HG03565 (cell line): Measurements from ENCODE around the gene JAM2.
A peak's percentile ranks its signal among the peaks of the same experiment; 100 is the strongest.
"Not testable (repeated sequence)": the region's sequence is repeated elsewhere in the genome, so short reads cannot be mapped to it uniquely, and the experiment has no call there.

ENCODE experiments used
- ATAC-seq: cut with Tn5 transposase; IDR thresholded peaks from one replicate; pipeline ENCODE4 v1.9.1; 2021; ENCODE audit warnings: mild to moderate bottlenecking, moderate library complexity; ENCODE audit not compliant: unreplicated experiment

The JAM2 gene, protein sequence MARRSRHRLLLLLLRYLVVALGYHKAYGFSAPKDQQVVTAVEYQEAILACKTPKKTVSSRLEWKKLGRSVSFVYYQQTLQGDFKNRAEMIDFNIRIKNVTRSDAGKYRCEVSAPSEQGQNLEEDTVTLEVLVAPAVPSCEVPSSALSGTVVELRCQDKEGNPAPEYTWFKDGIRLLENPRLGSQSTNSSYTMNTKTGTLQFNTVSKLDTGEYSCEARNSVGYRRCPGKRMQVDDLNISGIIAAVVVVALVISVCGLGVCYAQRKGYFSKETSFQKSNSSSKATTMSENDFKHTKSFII

DNA sequence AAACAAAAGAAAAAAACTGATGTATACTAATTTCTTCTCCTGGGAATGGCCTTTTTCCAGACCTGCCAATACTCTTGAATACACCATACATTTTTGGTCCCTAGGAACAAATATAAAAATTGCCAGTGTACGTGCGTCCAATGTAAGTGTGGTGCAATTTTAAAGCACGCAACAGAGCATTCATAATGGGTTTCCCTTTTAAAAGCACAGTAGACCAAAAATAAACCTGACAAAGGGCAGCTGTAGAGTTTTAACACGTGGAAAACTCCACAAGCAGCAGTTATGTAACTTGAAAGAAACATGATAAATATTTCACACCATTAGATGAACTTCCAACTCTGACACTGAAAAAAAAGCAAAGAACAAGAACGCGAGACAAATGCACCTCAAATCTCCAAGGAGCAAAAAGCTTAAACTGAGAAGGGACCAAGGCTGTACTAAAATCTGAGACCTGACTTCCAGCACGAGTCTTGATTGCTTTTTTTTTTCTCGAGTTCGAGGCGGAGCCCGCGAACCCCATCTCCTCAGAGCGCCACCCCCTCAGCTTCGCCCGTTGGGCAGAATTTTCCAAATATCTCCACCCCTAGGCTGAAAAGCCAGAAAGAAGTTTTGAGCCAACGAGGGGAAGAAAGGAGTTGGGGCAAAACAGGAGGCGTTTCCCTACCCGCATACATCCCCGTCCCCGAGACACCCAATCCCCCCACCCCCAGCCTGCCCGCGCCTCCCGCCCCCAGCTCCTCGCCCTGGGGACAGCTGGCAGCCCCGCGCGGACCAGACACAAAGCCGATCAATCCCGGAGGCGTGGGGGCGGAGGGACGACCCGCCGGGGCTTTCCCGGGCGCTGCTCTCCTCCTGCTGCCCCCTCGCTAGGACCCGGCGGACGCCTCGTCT is at the start of gene JAM2:
Gene JAM2 (plus strand): TSS at position 599 of the 891 bp plus-strand sequence. CDS start 564 bp downstream, outside the sequence.
- ATAC-seq, result peak; percentile 18

DNA sequence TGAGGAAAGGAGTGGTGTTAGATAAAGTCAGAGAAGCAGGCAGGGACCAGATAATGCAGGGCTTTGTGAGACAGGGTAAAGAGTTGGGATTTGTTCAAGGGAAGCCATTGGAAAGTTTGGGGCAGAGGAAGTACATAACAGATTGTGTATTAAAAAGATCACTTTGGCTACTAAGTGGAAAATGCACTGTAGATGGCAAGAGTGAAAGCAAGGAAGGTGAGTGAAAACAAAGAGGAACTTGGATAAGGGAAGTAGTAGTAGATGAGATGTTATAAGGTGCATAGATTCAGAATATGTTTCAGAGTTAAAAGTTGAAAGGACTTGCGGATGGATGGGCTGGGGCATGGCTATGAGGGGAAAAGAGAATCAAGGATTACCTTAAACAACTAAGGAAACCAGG is 49.2 kb upstream of the JAM2 start:
- no peak for ATAC-seq

DNA sequence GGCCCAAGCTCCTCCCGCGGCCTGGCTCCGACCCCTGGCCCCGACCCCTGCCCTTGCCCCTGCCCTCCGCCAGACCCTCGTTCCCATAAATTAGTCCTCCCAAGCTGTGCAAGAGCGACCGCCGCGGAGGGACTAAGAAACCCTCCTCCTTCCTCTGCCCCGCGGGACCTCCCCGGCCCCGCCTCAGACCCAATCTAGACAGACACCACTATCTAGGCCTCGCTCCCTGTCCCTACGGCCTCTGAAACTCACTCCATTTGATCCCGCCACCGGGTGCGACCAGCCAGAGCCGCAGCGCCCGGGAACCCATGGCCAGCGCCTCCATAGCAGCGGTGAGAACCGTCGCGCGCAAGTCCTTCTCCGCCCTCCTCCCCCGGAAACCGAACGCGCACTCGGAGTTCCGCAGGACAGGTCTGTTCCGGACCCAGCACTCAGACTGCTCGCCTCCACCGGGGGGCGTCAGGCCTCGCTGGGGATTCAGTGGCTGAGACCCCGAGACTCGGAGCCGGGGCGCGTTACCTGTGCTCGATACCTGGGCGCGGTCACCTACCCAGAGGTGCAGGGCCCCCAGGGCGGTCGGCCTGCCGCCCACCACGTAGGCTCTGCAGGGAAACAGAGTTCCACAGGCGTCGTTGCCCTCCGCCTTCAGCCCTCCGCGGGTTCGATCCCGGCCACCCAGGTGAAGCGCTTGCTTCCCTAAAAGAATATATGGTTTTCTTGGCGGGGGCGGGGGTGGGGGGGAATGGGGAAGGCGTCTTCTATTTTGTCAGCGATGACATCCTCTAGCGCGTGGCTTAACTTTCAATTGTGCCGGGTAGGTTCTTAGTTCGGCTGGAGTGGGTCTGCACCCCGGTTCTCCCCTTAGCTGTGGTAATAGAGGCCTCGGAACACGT is 31.7 kb upstream of the JAM2 start, which contains the start of gene MRPL39:
Gene MRPL39 (minus strand): TSS at position 331 of the 893 bp plus-strand sequence. CDS start 6 bp downstream, at position 325.
- peak; percentile 90 for ATAC-seq

DNA sequence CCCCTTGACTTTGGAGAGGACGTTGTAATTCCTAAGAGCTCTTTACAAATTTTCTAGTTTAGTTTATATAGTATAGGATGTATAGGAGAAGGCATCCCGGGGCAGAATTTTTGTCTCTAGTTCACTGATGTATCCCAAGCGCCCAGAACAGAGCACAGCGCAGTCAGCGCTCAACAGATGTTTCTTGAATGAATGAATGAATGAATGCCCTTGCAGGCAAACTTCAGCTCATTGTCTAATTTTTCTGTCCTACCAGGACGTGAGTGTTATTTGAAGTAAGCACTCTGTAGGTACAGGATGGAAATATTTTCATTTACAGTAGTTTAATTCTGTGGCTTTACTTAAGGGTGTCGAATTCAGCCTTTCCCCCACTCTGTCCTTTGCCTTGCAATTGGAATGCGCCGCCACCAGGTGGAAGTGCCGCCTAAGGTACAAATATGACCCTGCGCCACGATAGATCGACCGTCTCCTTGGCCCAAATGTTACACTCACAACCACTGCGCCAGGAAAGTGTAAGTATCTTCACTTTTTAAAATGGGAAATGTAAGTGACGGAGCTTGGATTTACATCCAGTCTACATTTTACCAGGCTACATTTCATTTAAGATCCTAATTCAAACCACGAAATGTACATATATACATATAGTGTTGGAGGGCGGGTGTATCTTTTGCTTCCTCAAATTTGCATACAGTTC is 30.9 kb upstream of the JAM2 start:
- ATAC-seq, result peak; percentile 74

DNA sequence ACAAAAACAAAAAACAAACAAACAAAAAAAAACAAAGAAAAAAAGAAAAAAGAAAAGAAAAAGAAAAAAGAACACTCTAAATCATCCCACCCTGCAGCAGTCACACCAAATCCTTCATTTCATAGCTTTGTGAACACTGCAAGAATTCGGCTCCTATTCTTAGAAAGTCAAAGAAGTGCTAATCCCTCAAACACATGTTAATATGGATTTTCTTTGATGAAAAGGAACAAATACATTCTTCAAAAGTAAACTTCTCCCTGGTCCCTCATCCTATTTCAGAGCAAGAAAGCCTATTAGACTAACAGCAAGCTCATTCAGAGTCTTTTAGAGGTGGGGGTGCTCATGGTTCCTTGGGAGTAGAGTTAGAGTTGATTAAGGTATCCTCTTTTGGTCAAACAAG is 24.6 kb upstream of the JAM2 start:
- ATAC-seq, result no peak

DNA sequence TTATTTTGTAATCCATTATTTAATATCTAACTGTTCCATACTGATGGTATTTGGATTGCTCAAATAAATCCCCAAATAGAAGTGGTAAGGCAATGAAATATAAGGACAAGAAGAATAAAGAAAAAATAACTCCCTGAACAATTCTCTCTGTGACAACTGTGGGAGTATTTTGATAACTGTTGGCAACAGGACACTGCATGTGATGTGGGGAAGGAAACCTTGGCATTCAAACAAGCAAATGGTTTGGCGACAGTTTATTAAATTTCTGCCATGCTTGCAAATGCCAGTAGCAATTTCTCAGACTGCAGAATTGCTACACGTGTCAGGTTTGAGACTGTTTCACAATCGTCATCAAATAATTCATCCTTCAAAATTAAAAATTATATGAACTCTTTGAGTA is 23.2 kb upstream of the JAM2 start:
- no peak for ATAC-seq

DNA sequence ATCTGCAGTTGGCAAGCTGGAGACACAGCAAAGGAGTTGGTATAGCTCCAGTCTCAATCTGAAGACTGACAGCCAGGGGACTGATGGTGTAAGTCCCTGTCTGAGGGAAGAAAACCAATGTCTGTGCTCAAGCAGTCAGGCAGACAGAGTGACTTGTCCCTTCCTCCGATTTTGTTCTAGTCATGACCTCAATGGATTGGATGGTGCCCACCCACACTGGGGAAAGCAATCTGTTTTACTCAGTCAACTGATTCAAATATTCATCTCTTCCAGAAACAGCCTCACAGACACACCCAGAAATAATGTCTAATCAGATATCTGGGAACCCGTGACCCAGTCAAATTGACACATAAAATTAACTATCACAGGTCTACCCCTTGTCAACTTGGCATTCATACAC is 19.9 kb upstream of the JAM2 start:
- no peak for ATAC-seq

DNA sequence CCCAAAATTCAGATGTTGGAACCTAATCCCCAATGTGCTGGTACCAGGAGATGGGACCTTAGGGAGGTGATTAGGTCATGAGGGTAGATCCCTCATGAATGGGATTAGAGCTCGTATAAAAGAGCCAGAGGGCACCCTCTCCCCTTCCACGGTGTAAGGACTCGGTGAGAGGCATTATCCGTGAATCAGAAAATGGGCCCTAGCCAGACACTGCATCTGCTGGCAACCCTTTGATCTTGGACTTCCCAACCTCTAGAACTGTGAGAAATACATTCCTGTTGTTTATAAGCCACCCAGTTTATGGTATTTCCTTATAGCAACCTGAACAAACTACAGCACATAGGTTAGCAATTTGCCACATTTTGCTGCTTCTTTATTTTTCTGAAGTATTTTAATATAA is 14.5 kb upstream of the JAM2 start:
- ATAC-seq, result no peak

DNA sequence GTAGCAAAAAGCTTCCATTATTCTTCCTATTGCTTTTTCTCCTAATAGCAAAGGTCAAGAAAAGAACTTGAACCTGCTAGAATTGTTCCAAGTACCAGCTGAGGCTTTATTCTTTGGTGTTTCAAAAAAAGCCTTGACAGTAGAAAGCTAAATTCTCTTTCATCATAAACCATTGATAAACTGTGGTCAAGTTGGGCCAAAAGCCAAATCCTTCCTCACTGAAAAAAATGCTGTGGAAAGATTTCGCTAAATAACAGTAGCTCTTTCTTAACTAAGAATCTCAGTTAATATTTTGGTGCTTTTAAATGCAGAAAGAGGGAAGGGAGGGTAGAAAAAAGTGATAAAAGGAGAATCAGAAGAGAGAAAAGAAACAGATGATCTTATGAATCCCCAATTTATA is 14.0 kb upstream of the JAM2 start:
- ATAC-seq, result no peak

DNA sequence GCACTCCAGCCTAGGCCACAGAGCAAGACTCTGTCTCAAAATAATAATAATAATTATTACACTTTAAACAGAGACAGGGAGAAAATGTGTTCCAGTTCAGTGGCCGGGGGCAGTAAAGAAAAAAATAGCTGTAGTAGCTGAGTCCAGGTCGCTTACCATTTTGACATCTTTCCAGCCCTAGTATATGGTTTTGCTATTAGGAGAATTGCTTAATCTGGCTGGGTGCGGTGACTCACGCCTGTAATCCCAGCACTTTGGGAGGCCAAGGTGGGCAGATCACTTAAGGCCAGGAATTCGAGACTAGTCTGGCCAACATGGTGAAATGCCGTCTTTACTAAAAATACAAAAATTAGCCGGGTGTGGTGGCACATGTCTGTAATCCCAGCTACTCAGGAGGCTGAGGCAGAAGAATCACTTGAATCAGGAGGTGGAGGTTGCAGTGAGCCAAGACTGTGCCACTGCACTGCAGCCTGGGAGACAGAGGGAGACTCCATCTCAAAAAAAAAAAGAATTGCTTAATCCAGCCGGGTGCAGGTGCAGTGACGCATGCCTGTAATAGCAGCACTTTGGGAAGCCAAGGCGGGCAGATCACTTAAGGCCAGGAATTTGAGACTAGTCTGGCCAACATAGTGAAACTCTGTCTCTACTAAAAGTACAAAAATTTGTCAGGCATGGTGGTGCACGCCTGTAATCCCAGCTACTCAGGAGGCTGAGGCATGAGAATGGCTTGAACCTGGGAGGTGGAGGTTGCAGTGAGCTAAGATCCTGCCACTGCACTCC is 13.1 kb upstream of the JAM2 start:
- not testable (repeated sequence) for ATAC-seq

DNA sequence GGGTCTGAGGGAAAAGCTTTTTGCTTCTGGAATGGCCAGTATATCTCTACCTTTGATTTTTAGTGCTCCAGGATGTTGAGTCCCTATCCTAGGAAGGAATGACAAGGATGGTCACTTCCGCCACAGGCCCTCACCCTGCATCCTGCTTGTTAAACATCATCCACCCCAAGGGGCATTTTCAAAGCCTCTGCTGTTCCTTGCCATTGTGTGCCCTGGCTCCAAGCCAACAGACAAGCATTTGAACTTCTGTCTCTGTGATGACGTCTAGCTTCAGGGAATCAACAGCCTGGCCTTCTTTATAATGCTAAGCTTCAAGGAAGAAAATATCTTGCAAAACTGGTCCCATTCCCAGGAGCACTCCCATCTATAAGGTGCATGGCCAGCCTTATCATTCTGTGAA is 12.3 kb upstream of the JAM2 start:
- ATAC-seq, result no peak

DNA sequence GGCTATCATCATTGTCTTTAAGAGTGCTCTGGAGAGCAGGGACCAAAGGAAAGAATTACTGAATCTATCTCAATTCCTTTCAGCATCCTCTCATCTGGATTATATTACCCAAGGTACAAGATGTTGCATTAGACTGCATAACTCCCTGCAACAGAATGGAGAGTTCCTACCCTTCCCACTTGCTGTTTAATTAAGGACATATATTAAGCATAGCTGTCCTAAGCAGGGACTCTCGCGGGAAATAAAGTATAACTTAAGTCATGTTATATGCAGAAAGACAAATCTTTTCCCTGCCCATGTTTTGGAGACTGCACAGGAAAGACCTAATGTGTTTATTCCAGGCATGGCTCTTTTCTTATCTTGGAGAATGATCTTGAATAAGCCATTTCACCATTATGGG is 6.8 kb upstream of the JAM2 start:
- ATAC-seq, result no peak

DNA sequence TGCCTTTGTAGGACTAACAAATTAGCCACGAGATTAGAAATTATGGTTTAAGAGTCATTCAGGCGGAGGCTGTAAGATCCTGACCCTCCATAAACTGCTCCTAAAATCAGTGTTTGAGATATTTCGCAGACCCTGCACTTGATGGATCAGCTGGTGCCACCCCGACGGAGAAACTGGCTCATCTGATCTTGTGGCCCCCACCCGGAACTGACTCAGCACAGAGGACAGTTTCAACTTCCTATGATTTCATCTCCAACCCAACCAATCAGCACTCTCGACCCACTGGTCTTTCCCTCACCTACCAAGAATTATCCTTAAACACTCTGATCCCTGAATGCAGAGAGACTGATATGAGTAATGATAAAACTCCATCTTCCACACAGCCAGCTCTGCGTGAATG is 3.7 kb upstream of the JAM2 start:
- ATAC-seq, result no peak

DNA sequence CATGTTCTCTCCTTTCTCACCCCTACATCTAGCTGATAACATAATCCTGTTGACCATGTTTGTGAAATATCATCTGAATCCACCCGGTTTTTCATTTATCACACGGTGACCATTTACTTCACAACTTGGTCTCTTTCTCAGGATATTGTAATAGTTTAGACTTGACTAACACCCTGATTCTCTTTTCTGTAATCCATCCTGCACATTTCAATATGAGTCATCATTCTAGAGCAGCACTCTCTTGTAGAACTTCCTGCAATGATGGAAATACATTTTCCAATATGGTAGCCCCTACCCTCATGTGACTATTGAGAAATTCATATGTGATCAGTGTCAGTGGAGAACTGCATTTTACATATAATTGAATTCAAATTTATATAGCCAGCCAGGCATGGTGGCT is 2.3 kb upstream of the JAM2 start:
- no peak for ATAC-seq

DNA sequence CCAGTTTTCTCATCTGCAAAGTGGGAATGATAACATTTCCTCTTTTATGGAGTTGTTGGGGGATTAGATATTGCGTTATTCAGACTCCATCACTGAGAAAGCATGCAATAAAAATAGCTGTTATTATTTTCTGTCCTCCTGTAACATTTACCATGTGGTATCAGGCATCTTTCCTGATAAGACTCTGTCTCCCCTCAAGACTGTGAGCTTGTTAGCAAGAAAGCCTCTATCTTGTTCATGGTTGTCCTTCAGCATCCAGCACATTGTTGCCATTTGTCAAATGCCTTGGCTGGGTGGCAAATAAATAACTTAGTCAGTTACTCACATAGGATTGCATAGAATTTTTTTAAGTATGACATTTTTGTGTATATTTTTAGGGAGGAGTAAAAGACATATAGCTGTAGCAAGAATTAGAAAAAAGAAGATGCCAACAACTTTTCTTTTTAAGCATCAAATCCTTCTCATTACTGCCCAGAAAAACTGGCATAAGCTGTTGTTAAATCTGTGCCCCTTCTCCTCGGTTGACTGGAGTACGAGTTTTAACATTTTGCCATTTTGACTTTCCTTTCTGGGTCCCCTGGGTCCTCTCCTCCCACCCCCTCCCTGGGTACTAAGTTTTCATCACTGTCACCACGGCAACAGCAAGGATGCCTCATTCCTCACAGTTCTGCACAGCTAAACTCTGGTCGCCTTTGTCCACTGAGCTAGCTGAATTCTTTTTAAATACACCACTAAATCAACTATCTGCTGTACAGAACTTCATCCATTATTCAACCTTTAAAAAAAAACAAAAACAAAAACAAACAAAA is 1.0 kb upstream of the JAM2 start:
- no peak for ATAC-seq

DNA sequence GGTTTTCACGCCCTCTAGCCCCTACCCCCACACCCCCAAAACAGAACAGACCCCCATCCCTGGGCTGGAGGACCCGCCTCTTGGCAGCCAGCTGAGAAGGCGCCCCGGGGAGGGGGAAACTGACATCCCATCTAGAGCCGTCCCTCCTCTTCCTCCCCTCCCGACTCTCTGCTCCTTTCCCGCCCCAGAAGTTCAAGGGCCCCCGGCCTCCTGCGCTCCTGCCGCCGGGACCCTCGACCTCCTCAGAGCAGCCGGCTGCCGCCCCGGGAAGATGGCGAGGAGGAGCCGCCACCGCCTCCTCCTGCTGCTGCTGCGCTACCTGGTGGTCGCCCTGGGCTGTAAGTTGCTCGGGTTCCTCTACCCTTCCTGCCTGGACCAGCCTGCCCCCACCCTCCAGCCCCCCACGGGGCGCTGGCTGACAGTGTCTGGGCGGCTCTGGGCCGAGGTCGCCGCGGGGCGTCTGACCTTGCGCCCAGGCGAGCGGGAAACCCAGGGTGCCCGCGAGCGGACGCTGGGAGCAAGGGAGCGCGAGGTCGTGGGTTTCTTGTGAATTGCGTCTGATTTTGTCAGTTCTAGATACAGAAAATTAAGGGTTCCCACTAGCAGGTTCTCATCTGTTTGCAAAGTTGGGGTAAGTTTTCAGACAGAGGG is 618 bp downstream of the JAM2 start:
- ATAC-seq, result peak; percentile 71

DNA sequence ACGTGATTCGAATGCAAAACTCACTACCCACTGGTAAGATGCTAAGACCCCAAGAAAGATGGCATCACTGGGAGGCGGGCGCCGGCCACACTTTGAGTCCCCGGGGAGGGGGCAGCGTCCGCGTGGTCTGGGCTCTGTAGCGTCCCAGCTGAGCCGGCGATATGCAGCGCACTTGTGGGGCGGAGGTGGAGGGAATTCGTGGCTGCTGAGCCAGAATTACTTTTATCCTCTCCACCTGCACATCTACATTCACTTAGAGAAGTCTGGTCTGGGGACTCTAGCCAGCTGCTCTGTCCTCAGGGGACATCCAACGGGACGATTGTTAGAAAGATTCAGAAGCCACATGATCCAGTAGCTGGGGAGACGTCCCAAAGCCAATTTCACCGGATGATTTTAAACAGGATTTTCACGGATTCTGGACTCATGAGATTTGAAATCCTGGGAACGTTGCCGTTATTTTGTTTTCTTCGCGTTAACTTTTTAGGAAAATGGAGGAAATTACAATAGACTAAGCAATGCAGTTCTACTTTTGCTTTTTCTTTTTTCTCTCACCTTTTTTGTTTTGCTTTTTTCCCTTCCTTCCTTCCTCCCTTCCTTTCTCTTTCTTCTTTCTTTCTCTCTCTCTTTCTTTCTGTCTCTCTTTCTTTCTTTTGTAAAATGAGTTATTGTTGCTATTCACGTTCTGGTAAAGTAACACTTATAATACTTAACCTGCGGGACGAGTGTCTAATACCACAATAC is 1.3 kb downstream of the JAM2 start:
- peak; percentile 21 for ATAC-seq

DNA sequence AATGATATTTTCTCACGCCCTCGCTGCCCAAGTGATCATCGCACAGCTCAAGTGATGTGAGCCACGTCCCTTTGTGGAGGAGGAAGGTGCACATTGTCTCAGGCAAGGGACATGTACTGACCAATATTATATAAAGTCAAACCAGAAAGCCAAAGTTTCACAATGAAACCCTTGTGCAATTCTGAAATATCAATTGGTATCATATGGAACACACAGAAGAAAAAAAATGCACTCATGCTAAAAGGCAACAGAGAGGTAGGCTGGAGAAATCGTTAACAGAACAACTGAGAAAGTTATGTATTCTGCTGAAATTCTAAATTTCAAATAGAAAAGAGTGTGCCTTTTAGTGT is 1.9 kb downstream of the JAM2 start:
- no peak for ATAC-seq
